Epithelial cell of esophagus (primary cell): ENCODE results near the gene SPATA19.

ENCODE experiments used
- DNase-seq: peaks from one replicate; pipeline ENCODE4 v3.0.0; 2010; ENCODE audit warnings: low read depth
- H3K4me3 ChIP-seq: 2 replicates; pipeline ENCODE4 v1.5.1; 2011; ENCODE audit warnings: mild to moderate bottlenecking, low read length, control low read depth
- TF ChIP-seq, protein P1 (sequence below): IDR thresholded peaks from 2 replicates; pipeline ENCODE4 v1.5.1; 2011; ENCODE audit warnings: low read depth, mild to moderate bottlenecking, low read length, control low read depth, inconsistent platforms; ENCODE audit not compliant: insufficient read depth; ENCODE audit errors: missing control alignments

The SPATA19 gene

GRCh38 chr11:133845413-133845812 lies at the start of gene SPATA19:
Gene SPATA19 (minus strand): TSS chr11:133845513. CDS start chr11:133845446, 67 bp downstream.
- TF ChIP-seq, protein P1, sequence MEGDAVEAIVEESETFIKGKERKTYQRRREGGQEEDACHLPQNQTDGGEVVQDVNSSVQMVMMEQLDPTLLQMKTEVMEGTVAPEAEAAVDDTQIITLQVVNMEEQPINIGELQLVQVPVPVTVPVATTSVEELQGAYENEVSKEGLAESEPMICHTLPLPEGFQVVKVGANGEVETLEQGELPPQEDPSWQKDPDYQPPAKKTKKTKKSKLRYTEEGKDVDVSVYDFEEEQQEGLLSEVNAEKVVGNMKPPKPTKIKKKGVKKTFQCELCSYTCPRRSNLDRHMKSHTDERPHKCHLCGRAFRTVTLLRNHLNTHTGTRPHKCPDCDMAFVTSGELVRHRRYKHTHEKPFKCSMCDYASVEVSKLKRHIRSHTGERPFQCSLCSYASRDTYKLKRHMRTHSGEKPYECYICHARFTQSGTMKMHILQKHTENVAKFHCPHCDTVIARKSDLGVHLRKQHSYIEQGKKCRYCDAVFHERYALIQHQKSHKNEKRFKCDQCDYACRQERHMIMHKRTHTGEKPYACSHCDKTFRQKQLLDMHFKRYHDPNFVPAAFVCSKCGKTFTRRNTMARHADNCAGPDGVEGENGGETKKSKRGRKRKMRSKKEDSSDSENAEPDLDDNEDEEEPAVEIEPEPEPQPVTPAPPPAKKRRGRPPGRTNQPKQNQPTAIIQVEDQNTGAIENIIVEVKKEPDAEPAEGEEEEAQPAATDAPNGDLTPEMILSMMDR, result no peak
- DNase-seq, result no peak
- no peak within 1 kb of the TSS for H3K4me3 ChIP-seq

DNA sequence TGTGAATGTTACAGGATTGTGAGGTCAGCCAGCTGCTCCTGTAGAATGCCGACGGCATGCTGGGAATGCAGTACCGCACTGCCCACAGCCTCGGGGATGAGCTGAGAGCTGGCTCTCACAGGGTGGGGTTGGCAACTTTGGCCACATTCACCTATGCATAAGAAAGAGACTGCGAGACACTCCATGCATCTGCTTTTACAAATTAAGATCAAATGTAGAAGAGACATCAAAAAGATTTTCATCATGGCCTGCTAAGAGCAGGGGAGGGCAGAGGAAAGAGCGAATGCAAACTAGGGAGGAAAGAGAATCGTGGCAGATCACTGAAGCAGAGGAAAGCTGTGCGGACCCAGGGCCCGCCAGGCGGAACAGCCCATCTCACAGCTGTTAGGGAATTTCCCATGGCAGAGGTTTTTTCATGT lies 49.8 kb upstream of the SPATA19 start:
- no peak for DNase-seq
- TF ChIP-seq, protein P1, result no peak
- H3K4me3 ChIP-seq, result no peak overlapping the region

- no peak overlapping the region for H3K4me3 ChIP-seq
Observed at GRCh38 chr11:133893381-133893780, 48.1 kb upstream of the SPATA19 start.

DNA sequence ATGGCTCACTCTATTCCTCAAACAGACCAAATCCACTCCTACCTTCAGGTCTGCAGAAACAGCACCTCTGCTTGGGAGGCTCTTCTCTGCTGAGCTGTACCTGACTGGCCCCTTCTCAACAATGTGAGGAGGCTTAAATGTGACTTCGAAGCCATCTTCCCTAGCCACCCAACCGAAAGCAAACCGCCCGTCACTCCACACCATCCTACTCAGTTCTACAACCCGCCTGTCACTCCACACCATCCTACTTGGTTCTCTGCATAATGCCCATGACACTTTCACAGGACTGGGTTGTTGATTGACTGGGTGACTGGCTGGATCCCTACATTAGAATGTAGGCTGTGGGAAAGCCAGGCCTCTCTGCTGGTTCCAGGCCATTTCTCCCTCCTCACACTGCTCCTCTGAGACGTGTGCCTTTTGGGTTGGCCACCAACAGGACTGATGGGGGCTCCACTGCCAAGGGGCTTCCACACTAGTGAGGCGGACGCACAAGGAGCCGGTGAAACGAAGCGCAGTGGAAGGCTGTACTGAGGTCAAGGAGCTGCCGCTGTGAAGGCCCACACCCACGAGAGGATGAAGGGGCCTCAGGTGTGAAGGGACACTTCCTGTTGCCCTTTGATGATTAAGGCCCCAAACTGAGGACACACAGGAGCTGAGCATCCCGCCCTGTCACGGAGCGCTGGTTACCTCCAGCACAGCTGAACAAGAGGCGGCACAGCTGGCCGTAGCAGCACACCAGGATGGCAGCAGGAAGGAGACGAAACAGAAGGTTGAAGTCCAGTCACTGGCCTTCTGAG lies 47.5 kb upstream of the SPATA19 start:
- DNase-seq, result no peak
- TF ChIP-seq, protein P1, result no peak
- H3K4me3 ChIP-seq, result no peak overlapping the region

More at GRCh38 chr11:133893381-133893780, 48.1 kb upstream of the SPATA19 start:
- DNase-seq, result no peak
- TF ChIP-seq, protein P1, result no peak

DNA sequence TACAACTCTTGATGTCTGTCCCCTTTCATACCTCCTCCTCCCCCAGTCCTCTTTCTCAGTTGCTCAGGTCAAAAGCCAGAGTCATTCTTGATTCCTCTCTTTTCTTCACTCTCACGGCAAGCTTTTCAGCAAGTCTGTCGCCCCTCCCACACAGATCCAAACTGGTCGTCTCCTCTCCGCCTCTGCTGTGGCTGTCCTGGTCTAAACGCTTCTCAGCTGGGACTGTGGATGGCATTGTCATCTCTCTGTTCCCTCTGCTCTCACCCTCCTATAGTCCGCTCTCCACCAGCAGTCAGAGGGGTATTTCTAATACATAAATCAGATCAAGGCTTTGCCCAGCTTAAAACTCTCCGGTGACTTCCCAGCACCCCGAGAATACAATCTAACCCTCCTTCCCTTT lies 46.8 kb upstream of the SPATA19 start:
- H3K4me3 ChIP-seq, result no peak overlapping the region
- TF ChIP-seq, protein P1, result no peak
- no peak for DNase-seq

DNA sequence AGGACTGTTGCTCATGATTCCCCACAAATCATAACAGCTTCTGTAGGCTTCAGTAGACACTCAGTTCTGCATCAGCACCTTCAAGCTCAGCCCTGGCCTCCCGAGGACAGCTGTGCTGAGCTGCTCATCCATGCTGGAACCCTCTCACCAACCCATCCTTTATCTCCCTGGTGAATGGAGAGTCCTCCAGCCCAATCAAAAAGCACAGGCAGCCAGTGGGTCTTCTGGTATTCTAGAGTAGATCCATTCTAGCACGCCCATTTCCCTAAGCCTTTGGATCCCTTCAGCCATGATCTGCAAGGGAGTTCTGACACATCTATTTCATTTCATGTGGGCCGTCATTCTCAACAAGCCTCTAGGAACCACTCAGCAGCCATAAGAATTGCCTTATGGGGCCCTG lies 44.6 kb upstream of the SPATA19 start:
- no peak overlapping the region for H3K4me3 ChIP-seq
- TF ChIP-seq, protein P1, result no peak
- DNase-seq, result no peak

DNA sequence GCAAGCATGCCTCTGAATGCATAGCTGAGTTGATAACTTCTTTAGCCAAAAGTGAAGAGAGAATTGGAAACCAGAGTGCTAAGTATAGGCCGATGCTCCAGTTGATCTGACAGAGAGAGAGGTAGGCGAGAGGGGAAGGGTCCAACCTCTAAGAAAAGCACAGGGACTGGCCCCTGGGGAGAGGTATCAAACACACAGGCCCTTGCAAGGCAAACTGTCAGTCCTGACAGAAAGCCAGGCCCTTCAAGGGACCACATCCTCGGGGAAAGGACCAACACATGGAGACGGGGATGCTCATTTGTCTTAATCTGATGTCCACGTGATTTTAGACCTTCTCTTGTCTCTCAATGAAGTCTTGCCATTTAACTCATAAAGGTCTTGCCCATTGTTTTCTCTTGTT lies 43.9 kb upstream of the SPATA19 start:
- DNase-seq, result no peak
- TF ChIP-seq, protein P1, result no peak
- H3K4me3 ChIP-seq, result no peak overlapping the region
